ENCODE data around the gene CR1L. TPM values are rescaled to one million over a fixed set of nuclear protein-coding genes. Genes with fewer than 3 reads are reported as not detected.

CR1L gene
- total and polyA plus RNA-seq, 9 of the 15 experiments (the other 6 are each of a cell fraction or from before 2014, with no cell fraction given), result 10.1 to 74.8 (median 34.3) TPM

- H3K4me1 ChIP-seq (replicated peaks in 1 of 2; ENCODE audit: control insufficient read depth in 2 of 2, insufficient read depth in 2 of 2, low read length in 2 of 2), result peaks cover 11 to 55% of the 10 kb centered on the region in 2 experiments; a peak in 4 of 5 replicates
- intact Hi-C loops (cut with micrococcal nuclease) (no loop called here), in situ Hi-C loops (cut with MboI) (no loop called here)
- H3K9ac ChIP-seq (ENCODE audit: insufficient read depth in 1 of 2, low read depth in 2 of 2, low read length in 2 of 2), result peak overlapping the region in 1 of 2 experiments; percentile 44; a peak in 2 of 4 replicates
- no TSS peak for BruUV-seq (replicated peaks)
- ATAC-seq, result peak; percentile 2; the same call in 1 of the 3 replicates
- H3K4me3 ChIP-seq, result no peak overlapping the region
- POLR2A ChIA-PET, result interaction anchor here (0.6 to 2.2 kb wide), 6 partner anchors 11 to 533 kb away, joined by 3 to 7 read pairs (median 4); partner anchors contain the start of gene CR1L
- peak overlapping the region; percentile 92 for H2AFZ ChIP-seq (ENCODE audit: low read depth, low read length)
- WGBS (ENCODE audit: insufficient coverage, low coverage, missing lambda C conversion rate), result 64% methylated on average over 1 of the region's 1 CpG
- H3K27ac ChIP-seq (ENCODE audit: extremely low read depth, low read depth, low read length), result peak overlapping the region; percentile 39
- H3K9me1 ChIP-seq (ENCODE audit: control insufficient read depth, insufficient read depth, low read length), result no peaks in the 10 kb centered on the region
- no peaks in the 10 kb centered on the region for H3K36me3 ChIP-seq (ENCODE audit: control insufficient read depth, insufficient read depth, low read length)
- no peaks in the 10 kb centered on the region for H4K20me1 ChIP-seq (replicated peaks; ENCODE audit: control insufficient read depth, insufficient read depth, low read length)
- DNase-seq (ENCODE audit: extremely low read depth in 1 of 4, low spot score in 3 of 4), result no peak
- CTCF ChIA-PET (ENCODE audit: low intra/inter-chr PET ratio), result no interaction called here
- H3K4me2 ChIP-seq (ENCODE audit: insufficient read depth, low read length), result peak overlapping the region; percentile 40; the same call in 1 of the 2 replicates
- no peak for FAIRE-seq
- TF ChIP-seq ZBTB40 (IDR thresholded peaks at IDR 0.05) (peak; percentile 91), ZBTB40 (CRISPR knock-in tag; IDR thresholded peaks at IDR 0.05) (peak; percentile 74), RBM22 (IDR thresholded peaks at IDR 0.05; ENCODE audit: low read depth, low read length, poor library complexity, severe bottlenecking) (no peak), HDAC8 (tag; IDR thresholded peaks at IDR 0.05) (no peak), ZFP30 (CRISPR knock-in tag; IDR thresholded peaks at IDR 0.05; ENCODE audit: borderline replicate concordance) (no peak), PKNOX1 (IDR thresholded peaks at IDR 0.05) (no peak), RBBP5 (IDR thresholded peaks at IDR 0.05; ENCODE audit: borderline replicate concordance, insufficient read depth, low read length, poor library complexity, severe bottlenecking) (no peak), HMBOX1 (IDR thresholded peaks at IDR 0.05) (peak; percentile 35; the same call in 1 of the 2 replicates), ZFP36 (IDR thresholded peaks at IDR 0.05; ENCODE audit: low read depth, low read length, partially characterized antibody) (no peak)
- H3K9me3 ChIP-seq (replicated peaks; ENCODE audit: control insufficient read depth, insufficient read depth, low read depth, low read length), result no peaks in the 10 kb centered on the region
- no peaks in the 10 kb centered on the region for H3K27me3 ChIP-seq (ENCODE audit: control insufficient read depth in 2 of 2, insufficient read depth in 2 of 2, low read length in 2 of 2)
- no peaks in the 10 kb centered on the region for H3K79me2 ChIP-seq (ENCODE audit: control insufficient read depth, insufficient read depth, low read length)
These were observed 13.8 kb upstream of the CR1L start for GRCh38 chr1:207631137-207631536.

Data from K562 (cell line).